ENCODE measurements around the gene OLA1. TPM values are rescaled to one million over a fixed set of nuclear protein-coding genes. Genes with fewer than 3 reads are reported as not detected.

Gene OLA1
- polyA plus RNA-seq, 2 of the 4 experiments (the other 2 are of a cell fraction), result 127 to 226 TPM

- DNase-seq (ENCODE audit: low read depth in 1 of 2, low spot score in 1 of 2) (no peak), FAIRE-seq (no peak), ATAC-seq (no peak)
- Histone ChIP-seq H3K4me2 (no peak overlapping the region), H3K9me3 (no peaks in the 10 kb centered on the region), H3K27ac (no peak overlapping the region), H3K4me1 (no peaks in the 10 kb centered on the region), H3K4me3 (no peak overlapping the region)
- 95% methylated on average over 10 of the region's 11 CpGs for WGBS (ENCODE audit: missing lambda C conversion rate)
- TF ChIP-seq PHF8 (IDR thresholded peaks at IDR 0.05; ENCODE audit: borderline replicate concordance, low read depth) (no peak), EHMT2 (IDR thresholded peaks at IDR 0.05; ENCODE audit: low read depth) (no peak), MAZ (IDR thresholded peaks at IDR 0.05; ENCODE audit: borderline replicate concordance, low read depth, low read length) (no peak), CTCF (IDR thresholded peaks at IDR 0.05) (no peak), HOXB5 (CRISPR knock-in tag; IDR thresholded peaks at IDR 0.05) (no peak)
- ChIA-PET POLR2A (no interaction called here), CTCF (no interaction called here)
Observed at GRCh38 chr2:174086708-174087107, 161.6 kb downstream of the OLA1 start.

GRCh38 chr2:174085781-174086180 is 162.6 kb downstream of the OLA1 start:
- 89% methylated on average over 1 of the region's 1 CpG for WGBS (ENCODE audit: missing lambda C conversion rate)
- POLR2A ChIA-PET, result no interaction called here
- no peak for DNase-seq (ENCODE audit: low read depth in 1 of 2, low spot score in 1 of 2)

DNA sequence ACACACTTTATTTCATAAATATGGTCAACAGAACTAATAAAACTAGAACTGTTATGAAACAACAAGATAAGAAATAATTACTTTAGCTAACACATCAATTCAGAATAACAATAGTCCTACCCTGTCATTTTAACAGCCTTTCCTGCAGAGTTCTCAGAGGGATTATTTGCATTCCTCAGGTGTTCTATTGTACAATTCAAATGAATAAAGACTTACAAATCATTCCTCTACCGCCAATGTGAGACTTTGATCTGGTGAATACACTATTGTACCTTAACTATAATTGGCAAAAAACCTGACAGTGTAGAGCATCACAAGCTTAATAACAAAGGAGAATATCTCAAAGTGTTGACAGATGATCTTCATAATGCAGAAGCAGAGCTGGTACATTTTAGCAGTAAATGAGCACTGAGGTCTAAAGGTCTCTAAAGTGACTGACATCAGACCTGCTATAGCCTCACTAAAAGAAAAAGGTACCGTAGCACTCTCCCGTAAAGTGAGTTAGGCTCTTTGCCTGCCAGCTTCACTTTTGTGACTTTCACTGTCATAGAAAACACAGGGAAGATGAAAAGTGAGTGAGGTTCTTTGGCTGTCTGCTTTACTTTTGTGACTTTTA is 164.4 kb downstream of the OLA1 start:
- H3K4me3 ChIP-seq, result no peak overlapping the region
- H3K4me2 ChIP-seq, result no peak overlapping the region
- H3K27ac ChIP-seq, result no peak overlapping the region
- no peak for FAIRE-seq
- DNase-seq (ENCODE audit: low read depth in 1 of 2, low spot score in 1 of 2), result no peak
- ATAC-seq, result no peak
- H3K9me3 ChIP-seq, result no peaks in the 10 kb centered on the region
- ChIA-PET POLR2A (no interaction called here), CTCF (no interaction called here)
- H3K4me1 ChIP-seq, result no peaks in the 10 kb centered on the region
- 88% methylated on average over 3 of the region's 3 CpGs for WGBS (ENCODE audit: missing lambda C conversion rate)
- TF ChIP-seq RARB (CRISPR knock-in tag; IDR thresholded peaks at IDR 0.05), result no peak

More at GRCh38 chr2:174085781-174086180, 162.6 kb downstream of the OLA1 start:
- TF ChIP-seq HOXB13 (CRISPR knock-in tag; IDR thresholded peaks at IDR 0.05; ENCODE audit: low read depth) (no peak), HDAC2 (IDR thresholded peaks at IDR 0.05) (no peak), ZSCAN20 (CRISPR knock-in tag; IDR thresholded peaks at IDR 0.05) (no peak), RARB (CRISPR knock-in tag; IDR thresholded peaks at IDR 0.05) (no peak)
- TF ChIP-seq, protein P1, sequence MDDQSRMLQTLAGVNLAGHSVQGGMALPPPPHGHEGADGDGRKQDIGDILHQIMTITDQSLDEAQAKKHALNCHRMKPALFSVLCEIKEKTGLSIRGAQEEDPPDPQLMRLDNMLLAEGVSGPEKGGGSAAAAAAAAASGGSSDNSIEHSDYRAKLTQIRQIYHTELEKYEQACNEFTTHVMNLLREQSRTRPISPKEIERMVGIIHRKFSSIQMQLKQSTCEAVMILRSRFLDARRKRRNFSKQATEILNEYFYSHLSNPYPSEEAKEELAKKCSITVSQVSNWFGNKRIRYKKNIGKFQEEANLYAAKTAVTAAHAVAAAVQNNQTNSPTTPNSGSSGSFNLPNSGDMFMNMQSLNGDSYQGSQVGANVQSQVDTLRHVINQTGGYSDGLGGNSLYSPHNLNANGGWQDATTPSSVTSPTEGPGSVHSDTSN (IDR thresholded peaks at IDR 0.05), result no peak
- FAIRE-seq, result no peak
- ATAC-seq, result no peak
- no peaks in the 10 kb centered on the region for H3K4me1 ChIP-seq
- H3K27ac ChIP-seq, result no peak overlapping the region
- no peak overlapping the region for H3K4me2 ChIP-seq
- no peaks in the 10 kb centered on the region for H3K9me3 ChIP-seq
- CTCF ChIA-PET, result no interaction called here
- H3K4me3 ChIP-seq, result no peak overlapping the region

GRCh38 chr2:174080672-174081121 is 167.6 kb downstream of the OLA1 start:
- ATAC-seq (no peak), FAIRE-seq (no peak), DNase-seq (ENCODE audit: low read depth in 1 of 2, low spot score in 1 of 2) (no peak)
- H3K9me3 ChIP-seq, result no peaks in the 10 kb centered on the region
- no peak for TF ChIP-seq SREBF2 (IDR thresholded peaks at IDR 0.05)
- TF ChIP-seq NPAS2 (CRISPR knock-in tag; IDR thresholded peaks at IDR 0.05; ENCODE audit: borderline replicate concordance), result no peak
- H3K4me1 ChIP-seq, result no peaks in the 10 kb centered on the region
- no peak overlapping the region for H3K27ac ChIP-seq
- H3K4me3 ChIP-seq, result no peak overlapping the region
- 91% methylated on average over 6 of the region's 6 CpGs for WGBS (ENCODE audit: missing lambda C conversion rate)
- ChIA-PET CTCF (interaction anchor here (1.1 to 1.3 kb wide), 2 partner anchors 29 to 246 kb away, joined by 3 to 4 read pairs; no protein-coding TSS in a partner anchor), POLR2A (no interaction called here)
- no peak overlapping the region for H3K4me2 ChIP-seq

DNA sequence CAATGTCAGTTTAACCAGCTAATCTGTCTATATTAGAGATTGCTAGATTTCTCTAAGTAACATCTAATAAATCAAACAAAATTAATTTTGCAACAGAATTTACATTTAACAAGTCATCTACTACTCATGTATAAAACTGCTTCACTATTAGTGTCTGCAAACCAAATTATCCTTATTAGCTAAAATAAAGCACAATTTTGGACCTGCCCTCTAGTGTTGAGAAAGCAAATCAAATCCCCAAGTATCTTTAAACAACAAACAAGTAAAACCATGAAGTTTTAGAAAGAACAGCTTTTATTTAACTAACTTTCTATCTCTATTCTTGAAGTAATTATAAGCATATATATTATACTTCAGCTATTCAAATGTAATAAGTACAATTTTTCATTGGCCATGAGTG is 170.1 kb downstream of the OLA1 start:
- Histone ChIP-seq H3K27ac (no peak overlapping the region), H3K9me3 (no peaks in the 10 kb centered on the region), H3K4me3 (no peak overlapping the region), H3K4me1 (no peaks in the 10 kb centered on the region), H3K4me2 (no peak overlapping the region)
- no peak for ATAC-seq
- no peak for DNase-seq (ENCODE audit: low read depth in 1 of 2, low spot score in 1 of 2)
- no peak for FAIRE-seq
- CTCF ChIA-PET, result interaction anchor here (0.7 to 1.8 kb wide), 9 partner anchors 13 to 676 kb away, joined by 3 to 7 read pairs (median 3); no protein-coding TSS in a partner anchor
- TF ChIP-seq RAD21 (conservative IDR thresholded peaks at IDR 0.05 in 1 of 2, IDR thresholded peaks at IDR 0.05 in 1 of 2) (peak; percentile 38 to 50; a peak in 3 of 5 replicates), HOXB5 (CRISPR knock-in tag; IDR thresholded peaks at IDR 0.05) (no peak), SMC3 (IDR thresholded peaks at IDR 0.05) (peak; percentile 67), FOSB (CRISPR knock-in tag; IDR thresholded peaks at IDR 0.05) (no peak), CTCF (IDR thresholded peaks at IDR 0.05) (peak; percentile 47; the same call in 2 of the 3 replicates), FOSL2 (IDR thresholded peaks at IDR 0.05) (no peak), FOSL2 (CRISPR knock-in tag; IDR thresholded peaks at IDR 0.05) (no peak), EHF (CRISPR knock-in tag; IDR thresholded peaks at IDR 0.05) (no peak)
- POLR2A ChIA-PET, result interaction anchor here (1.1 kb wide), 1 partner anchor 112 kb away, joined by 3 read pairs; no protein-coding TSS in a partner anchor

Measured in A549 (cell line).